22Rv1 (cell line): ENCODE data around the gene RAB11FIP3.
A peak's percentile ranks its signal among the peaks of the same experiment; 100 is the strongest.

Source experiments
- H3K27ac ChIP-seq: fragments of 450-650 bp; 2 replicates; pipeline ENCODE4 v1.5.1; 2017
- ZFX ChIP-seq: fragments of 450-650 bp; IDR thresholded peaks from 2 replicates; pipeline ENCODE4 v1.6.1; 2017; ENCODE audit warnings: antibody characterized with exemption, borderline replicate concordance
- TF ChIP-seq, protein P1 (sequence below): fragments of 450-650 bp; IDR thresholded peaks from 2 replicates; pipeline ENCODE4 v1.5.1; 2017; ENCODE audit warnings: mild to moderate bottlenecking

The RAB11FIP3 gene

DNA sequence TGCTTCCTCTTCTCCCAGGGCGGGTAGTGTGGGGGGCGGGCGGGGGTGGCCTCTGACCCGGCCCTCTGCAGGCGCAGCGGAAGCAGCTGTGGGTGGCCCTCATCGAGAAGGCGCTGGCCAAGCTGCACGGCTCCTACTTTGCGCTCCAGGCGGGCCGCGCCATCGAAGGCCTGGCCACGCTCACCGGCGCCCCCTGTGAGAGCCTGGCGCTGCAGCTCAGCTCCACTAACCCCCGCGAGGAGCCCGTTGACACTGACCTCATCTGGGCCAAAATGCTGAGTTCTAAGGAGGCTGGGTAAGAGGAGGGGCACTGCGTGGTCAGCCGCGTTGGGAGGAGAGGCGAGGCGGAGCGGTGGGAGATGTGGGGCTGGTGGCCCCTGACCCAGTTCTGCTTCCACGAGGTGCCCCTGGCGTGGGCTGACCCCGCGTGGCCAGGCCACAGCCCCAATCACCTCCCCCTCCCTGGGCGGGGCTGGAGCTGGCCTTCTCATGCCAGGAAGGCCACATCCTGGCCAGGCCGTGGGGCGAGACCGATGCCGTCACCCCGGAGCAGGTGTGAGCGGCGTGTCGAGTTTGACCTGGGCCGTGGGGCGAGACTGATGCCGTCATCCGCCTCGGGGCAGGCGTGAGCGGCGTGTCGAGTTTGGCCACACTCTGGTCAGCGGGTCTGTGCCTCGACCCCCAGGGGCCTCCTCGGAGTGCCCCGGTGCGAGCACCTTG is 124.3 kb downstream of the RAB11FIP3 start:
- TF ChIP-seq ZFX, result no peak
- TF ChIP-seq, protein P1, sequence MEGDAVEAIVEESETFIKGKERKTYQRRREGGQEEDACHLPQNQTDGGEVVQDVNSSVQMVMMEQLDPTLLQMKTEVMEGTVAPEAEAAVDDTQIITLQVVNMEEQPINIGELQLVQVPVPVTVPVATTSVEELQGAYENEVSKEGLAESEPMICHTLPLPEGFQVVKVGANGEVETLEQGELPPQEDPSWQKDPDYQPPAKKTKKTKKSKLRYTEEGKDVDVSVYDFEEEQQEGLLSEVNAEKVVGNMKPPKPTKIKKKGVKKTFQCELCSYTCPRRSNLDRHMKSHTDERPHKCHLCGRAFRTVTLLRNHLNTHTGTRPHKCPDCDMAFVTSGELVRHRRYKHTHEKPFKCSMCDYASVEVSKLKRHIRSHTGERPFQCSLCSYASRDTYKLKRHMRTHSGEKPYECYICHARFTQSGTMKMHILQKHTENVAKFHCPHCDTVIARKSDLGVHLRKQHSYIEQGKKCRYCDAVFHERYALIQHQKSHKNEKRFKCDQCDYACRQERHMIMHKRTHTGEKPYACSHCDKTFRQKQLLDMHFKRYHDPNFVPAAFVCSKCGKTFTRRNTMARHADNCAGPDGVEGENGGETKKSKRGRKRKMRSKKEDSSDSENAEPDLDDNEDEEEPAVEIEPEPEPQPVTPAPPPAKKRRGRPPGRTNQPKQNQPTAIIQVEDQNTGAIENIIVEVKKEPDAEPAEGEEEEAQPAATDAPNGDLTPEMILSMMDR, result peak; percentile 41

DNA sequence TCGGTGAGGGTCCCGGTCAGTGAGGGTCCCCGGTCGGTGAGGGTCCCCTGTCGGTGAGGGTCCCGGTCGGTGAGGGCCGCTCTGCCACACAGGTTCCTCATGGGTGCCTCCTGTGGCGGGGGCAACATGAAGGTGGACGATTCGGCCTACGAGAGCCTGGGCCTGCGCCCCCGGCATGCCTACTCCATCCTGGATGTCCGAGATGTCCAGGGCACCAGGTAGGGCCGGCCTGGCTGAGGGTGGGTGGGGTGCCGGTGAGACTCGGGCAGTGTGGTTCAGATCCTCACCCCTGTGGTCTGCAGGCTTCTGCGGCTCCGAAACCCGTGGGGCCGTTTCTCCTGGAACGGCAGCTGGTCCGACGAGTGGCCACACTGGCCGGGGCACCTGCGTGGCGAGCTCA is 125.8 kb downstream of the RAB11FIP3 start:
- TF ChIP-seq ZFX, result no peak
- TF ChIP-seq, protein P1, result no peak
- H3K27ac ChIP-seq, result no peak overlapping the region

More for the DNA sequence above, 124.3 kb downstream of the RAB11FIP3 start:
- no peak overlapping the region for H3K27ac ChIP-seq

DNA sequence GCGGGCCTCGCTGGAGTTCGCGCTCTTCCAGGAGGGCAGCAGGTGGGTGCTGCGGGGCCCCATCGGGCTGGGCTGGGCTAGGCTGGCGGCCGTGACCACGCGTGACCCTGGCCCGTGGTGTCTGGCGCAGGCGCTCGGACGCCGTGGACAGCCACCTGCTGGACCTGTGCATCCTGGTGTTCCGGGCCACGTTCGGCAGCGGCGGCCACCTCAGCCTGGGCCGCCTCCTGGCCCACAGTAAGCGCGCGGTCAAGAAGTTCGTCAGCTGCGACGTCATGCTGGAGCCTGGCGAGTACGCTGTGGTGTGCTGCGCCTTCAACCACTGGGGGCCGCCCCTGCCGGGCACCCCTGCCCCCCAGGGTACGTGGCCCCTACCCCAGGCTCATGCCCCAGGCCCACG is 126.7 kb downstream of the RAB11FIP3 start:
- TF ChIP-seq ZFX, result no peak
- TF ChIP-seq, protein P1, result no peak
- no peak overlapping the region for H3K27ac ChIP-seq

DNA sequence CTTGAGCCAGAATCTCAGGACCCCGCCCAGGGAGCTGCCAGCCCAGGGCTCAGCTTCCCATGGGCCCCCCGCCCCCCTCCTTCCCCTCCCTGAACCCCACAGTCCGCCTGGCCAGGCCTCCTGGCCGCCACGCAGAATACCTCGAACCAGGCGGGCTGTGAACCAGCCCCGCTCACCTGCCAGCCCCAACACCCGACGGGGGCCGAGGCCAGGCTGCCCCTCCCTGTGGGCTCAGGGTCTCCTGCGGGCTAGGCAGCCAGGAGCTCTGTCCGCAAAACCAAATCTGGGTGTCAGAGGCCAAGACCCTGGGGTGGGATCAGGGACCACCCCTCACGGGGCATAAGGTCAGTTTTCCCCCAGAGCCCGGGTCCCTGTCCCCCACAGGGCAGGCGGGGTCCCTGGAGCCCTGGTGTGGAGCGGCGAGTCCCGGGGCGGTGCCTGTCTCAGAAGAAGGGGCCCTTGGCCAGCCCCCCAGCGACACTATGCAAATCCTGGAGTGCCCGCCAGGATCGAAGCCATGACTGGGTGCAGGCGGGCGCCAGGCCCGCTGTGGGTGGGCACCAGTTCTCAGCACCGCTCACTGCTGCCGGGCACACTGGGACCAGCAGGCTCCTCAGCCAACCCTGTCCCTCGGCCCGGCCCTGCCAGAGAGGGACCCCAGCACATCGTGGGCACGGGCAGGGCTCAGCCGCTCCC is 128.3 kb downstream of the RAB11FIP3 start:
- no peak for TF ChIP-seq ZFX
- TF ChIP-seq, protein P1, result no peak
- H3K27ac ChIP-seq, result no peak overlapping the region

DNA sequence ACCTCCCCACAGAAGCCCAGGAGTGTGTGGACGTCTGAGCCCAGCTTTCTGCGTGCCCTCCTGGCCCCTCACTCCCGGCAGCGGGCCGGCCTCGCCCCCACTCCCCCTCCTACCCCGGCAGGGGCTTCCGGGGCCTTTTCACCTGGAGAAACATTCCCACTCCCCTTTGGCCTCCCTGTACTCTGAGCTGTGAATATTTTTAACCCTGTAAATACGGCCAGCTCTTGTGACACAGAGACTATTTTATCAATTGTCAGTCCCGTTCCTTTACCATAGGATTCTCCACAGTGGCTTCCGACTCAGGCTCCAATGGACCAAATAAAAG is 128.8 kb downstream of the RAB11FIP3 start:
- H3K27ac ChIP-seq, result no peak overlapping the region
- TF ChIP-seq, protein P1, result no peak
- no peak for TF ChIP-seq ZFX

DNA sequence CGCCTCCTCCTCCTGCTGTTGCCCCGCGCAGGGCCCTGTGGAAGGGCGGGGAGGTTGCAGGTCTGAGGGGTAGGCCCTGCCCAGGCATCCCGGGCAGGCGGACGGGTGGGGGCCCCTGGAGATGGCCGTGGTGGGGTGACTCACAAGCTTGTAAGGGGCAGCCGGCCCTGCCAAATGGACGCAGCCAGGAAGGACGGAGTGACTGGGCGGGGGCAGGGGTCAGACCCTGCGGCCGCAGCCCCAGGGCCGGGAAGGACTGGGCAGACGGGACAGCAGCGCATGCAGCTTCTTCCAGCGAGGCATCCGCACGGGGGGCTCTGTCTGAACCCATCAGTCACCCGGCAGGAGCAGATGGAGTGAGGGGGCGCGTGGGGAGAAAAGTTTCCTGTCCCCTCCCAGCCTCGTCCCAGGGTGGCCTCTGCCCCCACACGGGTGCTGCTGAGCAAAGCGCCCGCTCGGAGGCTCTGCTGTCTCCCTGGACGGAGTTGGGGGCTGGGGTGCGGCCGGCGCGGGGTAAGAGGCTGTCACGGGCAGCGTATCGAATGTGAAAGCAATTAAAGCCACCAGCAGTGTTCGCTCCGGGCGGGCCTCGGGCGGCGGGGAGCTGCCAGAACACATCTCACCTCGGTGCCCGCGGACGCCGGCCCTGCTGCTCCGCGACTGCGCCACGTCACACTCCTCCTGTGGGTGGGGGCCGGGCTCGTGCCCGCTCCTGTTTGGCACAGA is 129.4 kb downstream of the RAB11FIP3 start:
- TF ChIP-seq, protein P1, result no peak
- TF ChIP-seq ZFX, result no peak
- no peak overlapping the region for H3K27ac ChIP-seq
